ENCODE measurements around the gene ABCA3.
"Not testable (repeated sequence)": the region's sequence is repeated elsewhere in the genome, so short reads cannot be mapped to it uniquely, and the experiment has no call there.

ABCA3 gene

DNA sequence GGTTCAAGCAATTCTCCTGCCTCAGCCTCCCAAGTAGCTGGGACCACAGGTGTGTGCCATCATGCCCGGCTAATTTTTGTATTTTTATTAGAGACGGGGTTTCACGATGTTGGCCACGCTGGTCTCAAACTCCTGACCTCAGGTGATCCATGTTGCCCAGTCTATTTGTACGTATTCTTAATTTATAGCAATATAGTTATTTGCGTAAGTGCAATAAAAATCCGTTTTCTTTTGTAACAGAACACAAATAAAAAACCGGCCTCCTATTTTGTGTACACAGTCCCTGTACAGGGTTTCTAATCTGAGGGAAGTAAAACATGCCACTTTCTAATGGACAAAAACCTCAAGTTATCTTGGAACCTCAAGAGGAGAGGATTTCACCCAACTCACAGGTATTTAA, 80.3 kb downstream of the ABCA3 start:
- no peak for DNase-seq (ENCODE audit: low spot score)
- Histone ChIP-seq H3K4me3 (no peak overlapping the region), H3K27ac (no peak overlapping the region)
- no peak for TF ChIP-seq CTCF (IDR thresholded peaks at IDR 0.05)

DNA sequence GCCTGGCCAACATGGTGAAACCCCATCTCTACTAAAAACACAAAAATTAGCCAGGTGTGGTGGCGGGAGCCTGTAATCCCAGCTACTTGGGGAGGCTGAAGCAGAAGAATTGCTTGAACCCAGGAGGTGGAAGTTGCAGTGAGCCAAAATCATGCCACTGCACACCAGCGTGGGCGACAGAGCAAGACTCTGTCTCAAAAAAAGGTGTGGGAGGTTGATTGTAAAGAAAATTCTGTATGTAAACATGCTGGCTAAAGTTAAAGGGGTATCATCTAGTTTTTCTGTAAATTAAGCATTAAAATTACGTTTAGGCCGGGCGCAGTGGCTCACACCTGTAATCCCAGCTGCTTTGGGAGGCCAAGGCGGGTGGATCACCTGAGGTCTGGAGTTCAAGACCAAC, 82.0 kb downstream of the ABCA3 start:
- H3K27ac ChIP-seq; H3K4me3 ChIP-seq; DNase-seq (ENCODE audit: low spot score): not testable (repeated sequence)

DNA sequence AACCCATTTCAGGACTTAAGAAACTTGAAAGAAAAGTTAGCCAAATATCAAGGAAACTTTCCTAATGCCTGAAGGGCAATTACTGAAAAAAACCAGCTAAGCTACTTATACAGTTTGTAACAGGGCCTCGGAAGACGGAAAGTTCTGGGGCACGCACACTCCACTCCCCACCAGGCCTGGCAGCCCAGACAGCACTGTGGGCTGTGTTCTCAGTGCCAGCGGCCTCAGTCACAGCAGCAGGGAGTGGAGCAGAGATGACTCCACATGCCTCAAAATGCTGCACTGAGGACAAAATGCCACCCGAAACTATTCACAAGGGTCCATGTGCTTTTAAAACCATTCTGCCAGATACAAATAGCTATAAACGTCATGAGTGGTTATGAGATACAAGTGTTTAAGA, 82.8 kb downstream of the ABCA3 start:
- DNase-seq (ENCODE audit: low spot score): no peak
- TF ChIP-seq CTCF (IDR thresholded peaks at IDR 0.05): no peak
- Histone ChIP-seq H3K4me3 (no peak overlapping the region), H3K27ac (no peak overlapping the region)

DNA sequence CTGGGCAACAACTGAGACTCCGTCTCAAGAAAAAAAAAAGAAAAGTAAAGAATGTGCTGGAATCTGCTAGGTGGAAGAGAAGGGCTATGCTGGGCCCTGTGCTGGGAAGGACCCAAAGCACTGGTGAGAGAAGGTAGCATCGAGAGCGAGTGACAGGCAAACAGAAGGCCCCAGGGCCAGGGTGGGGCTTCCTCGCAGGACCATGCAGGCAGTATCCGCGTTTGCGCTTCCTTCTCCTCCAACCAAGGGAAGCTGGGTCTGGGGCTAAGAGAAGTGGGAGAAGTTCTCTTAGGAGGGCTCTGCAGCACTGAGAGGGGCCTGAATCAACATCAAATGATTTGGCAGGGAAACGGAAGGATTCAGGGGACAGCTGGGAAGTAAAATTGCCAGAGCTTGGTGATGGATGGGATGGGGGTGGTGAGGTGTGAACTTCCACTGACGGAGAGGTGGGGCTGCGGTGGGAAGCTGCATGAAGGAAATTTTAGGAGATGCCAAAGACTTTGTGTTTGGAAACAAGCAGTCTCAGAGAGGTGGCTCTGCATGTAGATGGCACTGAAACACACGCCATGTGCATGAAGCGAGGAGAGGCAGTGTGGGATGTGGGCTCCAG, 83.9 kb downstream of the ABCA3 start:
- TF ChIP-seq CTCF (IDR thresholded peaks at IDR 0.05): no peak
- Histone ChIP-seq H3K27ac (no peak overlapping the region), H3K4me3 (no peak overlapping the region)
- no peak for DNase-seq (ENCODE audit: low spot score)

- no peak for DNase-seq (ENCODE audit: low spot score)
- Histone ChIP-seq H3K27ac (no peak overlapping the region), H3K4me3 (no peak overlapping the region)
- TF ChIP-seq CTCF (IDR thresholded peaks at IDR 0.05): no peak
These were observed 87.2 kb downstream of the ABCA3 start for GRCh38 chr16:2253293-2253692.

DNA sequence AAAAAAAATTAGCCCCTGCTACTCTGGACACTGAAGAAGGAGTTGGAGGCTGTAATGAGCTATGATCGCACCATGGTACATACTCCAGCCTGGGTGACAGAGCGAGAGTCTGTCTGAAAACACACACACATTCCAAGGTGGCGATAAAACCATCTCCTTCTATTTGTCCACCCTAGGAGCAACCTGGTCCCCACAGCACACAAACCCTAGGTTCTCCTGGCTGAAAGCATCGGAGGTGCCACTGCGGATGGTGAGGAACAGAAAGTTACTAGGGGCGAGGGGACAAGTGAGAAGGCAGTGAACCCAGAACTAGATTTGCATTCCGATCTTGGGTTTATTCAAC, 87.8 kb downstream of the ABCA3 start:
- no peak for TF ChIP-seq CTCF (IDR thresholded peaks at IDR 0.05)
- H3K27ac ChIP-seq: no peak overlapping the region

GRCh38 chr16:2251296-2252111, 89.0 kb downstream of the ABCA3 start, which contains the start of gene ECI1:
Gene ECI1, minus strand, starts transcription at chr16:2251587. Its CDS starts 21 bp downstream, at chr16:2251566.
- peak; percentile 96 for DNase-seq (ENCODE audit: low spot score)
- Histone ChIP-seq H3K27ac (peak within 1 kb of the TSS; percentile 80 to 98), H3K4me3 (peak within 1 kb of the TSS; percentile 96)
- TF ChIP-seq CTCF (IDR thresholded peaks at IDR 0.05): peak; percentile 58

More for the DNA sequence above, 87.8 kb downstream of the ABCA3 start:
- DNase-seq (ENCODE audit: low spot score): no peak
- no peak overlapping the region for H3K4me3 ChIP-seq

Data from coronary artery (tissue), 2 donors.